Activated CD4-positive, alpha-beta T cell treated with anti-CD3 and anti-CD28 coated beads, Interleukin-2, amount 50 U/mL, for 24 hours (primary cell): ENCODE data around the gene CORO2A.

Source experiments
- DNase-seq, 2 donors: peaks; one replicate each; pipeline ENCODE4 v3.0.0-alpha.2; 2020; ENCODE audit warnings: low read depth in 1 of 2, low spot score in 1 of 2

Gene CORO2A, protein sequence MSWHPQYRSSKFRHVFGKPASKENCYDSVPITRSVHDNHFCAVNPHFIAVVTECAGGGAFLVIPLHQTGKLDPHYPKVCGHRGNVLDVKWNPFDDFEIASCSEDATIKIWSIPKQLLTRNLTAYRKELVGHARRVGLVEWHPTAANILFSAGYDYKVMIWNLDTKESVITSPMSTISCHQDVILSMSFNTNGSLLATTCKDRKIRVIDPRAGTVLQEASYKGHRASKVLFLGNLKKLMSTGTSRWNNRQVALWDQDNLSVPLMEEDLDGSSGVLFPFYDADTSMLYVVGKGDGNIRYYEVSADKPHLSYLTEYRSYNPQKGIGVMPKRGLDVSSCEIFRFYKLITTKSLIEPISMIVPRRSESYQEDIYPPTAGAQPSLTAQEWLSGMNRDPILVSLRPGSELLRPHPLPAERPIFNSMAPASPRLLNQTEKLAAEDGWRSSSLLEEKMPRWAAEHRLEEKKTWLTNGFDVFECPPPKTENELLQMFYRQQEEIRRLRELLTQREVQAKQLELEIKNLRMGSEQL

DNA sequence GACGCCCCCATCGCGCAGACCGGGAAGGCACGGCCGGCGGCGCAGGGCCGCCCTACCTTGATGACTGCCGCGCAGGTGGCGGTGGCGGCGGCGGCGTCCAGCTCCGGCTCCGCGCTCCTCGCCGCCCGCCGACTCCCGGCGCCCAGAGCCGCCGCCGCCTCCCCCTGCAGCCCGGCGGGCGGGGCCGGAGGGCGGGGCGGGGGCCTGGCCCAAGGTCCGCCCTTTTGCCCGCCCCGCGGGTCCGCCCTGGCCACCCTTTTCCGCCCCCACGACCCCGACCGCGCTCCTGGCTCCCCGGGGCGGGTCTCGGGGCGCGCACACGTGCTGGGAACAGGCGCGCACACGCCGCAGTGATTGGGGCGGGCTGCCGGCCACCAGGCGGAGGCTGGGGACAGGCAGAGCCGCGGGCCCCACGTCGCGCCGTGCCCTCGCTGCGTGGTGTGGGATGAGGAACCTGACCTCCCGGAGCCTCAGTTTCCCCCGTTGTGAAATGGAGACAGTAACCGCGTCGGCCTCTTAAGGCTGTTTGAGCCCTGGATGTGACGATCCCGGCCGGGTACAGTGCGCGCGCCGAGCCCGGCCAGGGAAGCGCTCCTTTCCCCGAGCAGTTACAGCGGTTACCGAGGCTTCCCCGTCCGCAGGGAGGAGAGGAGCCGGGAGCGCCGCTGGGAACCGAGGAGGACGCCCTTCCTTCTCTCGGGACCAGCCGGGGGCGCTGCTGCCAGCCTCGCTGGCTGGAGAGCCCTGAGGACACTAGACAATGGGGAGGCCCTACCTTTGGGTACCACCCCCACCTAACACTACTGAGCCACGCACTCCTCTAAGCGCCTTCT, at the start of gene CORO2A:
CORO2A (minus strand) TSS at position 135 of the 833 bp plus-strand sequence. CDS start 34,977 bp downstream, outside the sequence.
- peak; percentile 41 to 42 for DNase-seq

- DNase-seq = no peak
Observed at GRCh38 chr9:98241357-98242300, 49.2 kb upstream of the CORO2A start.

- no peak for DNase-seq
Observed at GRCh38 chr9:98240475-98240874, 48.0 kb upstream of the CORO2A start.

GRCh38 chr9:98236901-98237487, 44.6 kb upstream of the CORO2A start:
- no peak for DNase-seq

- no peak for DNase-seq
Observed at GRCh38 chr9:98235126-98235525, 42.7 kb upstream of the CORO2A start.

DNA sequence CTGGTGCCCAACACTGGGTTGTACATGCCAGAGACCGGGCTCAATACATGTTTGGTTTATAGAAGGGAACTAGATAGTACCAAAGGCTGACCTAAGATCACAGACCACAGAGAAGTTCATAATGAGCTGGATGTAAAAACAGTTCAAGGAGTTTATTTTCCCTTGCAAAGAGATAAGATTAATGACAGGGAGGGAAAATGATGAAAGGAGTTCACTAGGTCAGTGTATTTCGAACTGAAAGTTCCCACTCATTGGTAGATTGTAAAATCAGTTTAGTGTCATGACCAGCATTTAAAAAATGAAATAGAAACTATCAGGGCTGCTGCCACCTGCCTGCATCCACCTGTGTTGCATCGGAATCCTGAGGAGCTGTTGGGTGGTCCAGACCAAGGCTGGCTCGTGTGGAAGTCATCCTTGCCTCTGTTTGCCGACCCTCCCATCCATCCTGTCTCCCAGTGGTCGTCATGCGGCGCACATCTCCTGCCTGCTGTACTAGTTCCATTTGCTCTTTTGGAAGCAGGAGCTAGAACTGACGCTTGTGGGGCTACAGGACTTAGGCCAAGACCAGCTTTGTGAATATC, 41.9 kb upstream of the CORO2A start:
- DNase-seq = no peak

GRCh38 chr9:98232926-98233325, 40.5 kb upstream of the CORO2A start:
- DNase-seq = no peak

- no peak for DNase-seq
Observed at GRCh38 chr9:98231770-98232478, 39.5 kb upstream of the CORO2A start.

DNA sequence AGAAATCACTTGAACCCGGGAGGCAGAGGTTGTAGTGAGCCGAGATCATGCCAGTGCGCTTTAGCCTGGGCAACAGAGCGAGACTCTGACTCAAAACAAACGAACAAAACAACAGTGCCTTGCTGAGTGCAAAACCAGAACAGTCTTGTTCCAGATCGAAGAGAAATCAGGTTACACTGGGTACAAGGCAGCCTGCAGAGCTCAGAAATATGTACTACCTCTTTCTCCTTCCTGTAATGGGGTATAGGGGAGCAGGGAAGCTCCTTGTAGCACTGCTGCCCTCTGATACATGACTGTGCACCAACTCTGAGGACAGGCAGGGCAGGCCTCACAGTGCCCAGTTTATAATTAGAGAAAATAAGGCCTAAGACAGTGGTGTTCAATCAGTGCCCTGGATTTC, 38.4 kb upstream of the CORO2A start:
- DNase-seq = no peak

DNA sequence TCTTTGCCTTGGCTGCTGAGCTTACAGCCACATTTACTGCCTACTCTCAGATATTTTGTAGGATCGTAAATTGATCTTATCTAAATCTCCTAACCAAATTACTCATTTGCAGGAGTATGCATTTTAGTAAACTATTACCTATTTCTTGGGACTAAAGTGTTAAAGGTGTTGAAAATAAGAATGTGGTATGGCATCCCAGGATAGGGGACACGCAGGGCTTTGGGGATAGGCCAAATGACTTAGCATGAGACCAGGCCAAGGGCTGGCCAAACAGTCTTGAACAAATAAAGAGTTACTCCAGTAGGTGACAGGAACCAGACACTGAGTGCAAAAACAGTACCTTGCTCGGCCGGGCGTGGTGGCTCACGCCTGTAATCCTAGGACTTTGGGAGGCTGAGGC, 37.9 kb upstream of the CORO2A start:
- no peak for DNase-seq

- DNase-seq = no peak
Observed at GRCh38 chr9:98229620-98230019, 37.2 kb upstream of the CORO2A start.

DNA sequence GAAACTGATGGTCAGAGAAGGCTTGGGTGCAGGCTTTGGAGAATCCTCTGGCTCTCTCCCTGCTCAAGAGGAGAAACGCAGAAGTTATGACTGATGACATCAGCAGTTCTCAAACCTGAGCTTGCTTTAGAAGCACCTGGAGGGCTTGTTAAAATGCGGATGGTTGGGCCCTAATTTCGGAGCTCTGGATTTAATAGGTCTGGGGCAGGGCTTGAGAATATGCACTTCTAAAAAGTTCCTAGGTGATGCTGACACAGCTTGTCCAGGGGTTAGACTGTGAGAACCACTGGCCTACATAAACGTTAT, 36.6 kb upstream of the CORO2A start:
- no peak for DNase-seq

DNA sequence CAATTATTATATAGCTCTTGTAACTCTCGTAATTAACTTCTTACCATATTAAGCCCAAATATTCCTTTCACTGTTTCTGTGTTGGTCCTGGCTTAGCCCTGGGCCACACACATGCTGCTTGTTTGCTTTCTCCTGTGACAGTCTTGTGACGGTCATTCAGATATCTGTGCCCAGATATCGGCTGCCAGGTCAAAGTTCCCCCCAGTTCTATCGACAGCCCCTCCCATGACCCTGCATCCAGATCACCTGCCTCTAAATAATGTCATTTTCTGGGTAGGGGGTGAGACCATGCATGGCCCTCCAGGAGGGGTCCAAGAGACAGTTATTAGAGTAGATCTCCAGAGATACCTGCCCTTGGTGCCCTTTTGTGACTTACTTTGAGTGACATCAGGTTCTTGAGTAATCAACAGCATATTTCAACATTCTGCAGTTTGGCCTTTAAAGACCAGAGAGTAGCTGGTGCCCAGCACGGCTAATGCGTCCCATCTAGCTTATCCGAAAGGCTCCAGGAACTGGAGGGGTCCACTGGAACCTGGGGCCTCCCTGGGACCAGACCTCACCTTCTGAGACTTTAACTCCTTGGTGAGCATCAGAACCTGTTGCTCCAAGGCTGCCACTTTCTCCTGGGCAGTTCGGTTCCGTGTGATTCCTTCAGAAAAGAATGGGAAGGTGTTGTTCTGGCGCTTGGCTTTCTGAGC, 36.1 kb upstream of the CORO2A start:
- no peak for DNase-seq

GRCh38 chr9:98227883-98228282, 35.4 kb upstream of the CORO2A start:
- no peak for DNase-seq

- DNase-seq = no peak
Observed at GRCh38 chr9:98226957-98227356, 34.5 kb upstream of the CORO2A start.

- DNase-seq = no peak
Observed at GRCh38 chr9:98226516-98226915, 34.1 kb upstream of the CORO2A start.

GRCh38 chr9:98225015-98225442, 32.6 kb upstream of the CORO2A start:
- no peak for DNase-seq

- DNase-seq = no peak
Observed at GRCh38 chr9:98222885-98223691, 30.7 kb upstream of the CORO2A start.
